Nephron (organoid): ENCODE measurements around the gene ARHGEF7.

Experiments
- H3K27ac Mint-ChIP-seq, 3 experiments: 2 replicates each; pipeline ENCODE4 v1.8.0; 2020; ENCODE audit warnings: mixed read lengths in 3 of 3, mild to moderate bottlenecking in 2 of 3, moderate library complexity in 1 of 3
- H3K27me3 Mint-ChIP-seq: 2 replicates; pipeline ENCODE4 v1.8.0; 2021; ENCODE audit warnings: low read depth, mild to moderate bottlenecking, moderate library complexity, mixed read lengths
- H3K36me3 Mint-ChIP-seq: 2 replicates; pipeline ENCODE4 v1.8.0; 2020; ENCODE audit warnings: low read depth, mixed read lengths
- H3K4me1 Mint-ChIP-seq: 2 replicates; pipeline ENCODE4 v1.8.0; 2020; ENCODE audit warnings: mixed read lengths
- H3K4me3 Mint-ChIP-seq, 3 experiments: 2 replicates each; pipeline ENCODE4 v1.8.0; 2020; ENCODE audit warnings: mild to moderate bottlenecking in 3 of 3, mixed read lengths in 3 of 3, moderate library complexity in 2 of 3
- H3K9me3 Mint-ChIP-seq: 2 replicates; pipeline ENCODE4 v1.8.0; 2020; ENCODE audit warnings: mixed read lengths
- CTCF ChIP-seq, 3 experiments: fragments of 200-600 bp; sonication (generic); IDR thresholded peaks; one replicate each; pipeline ENCODE4 v1.5.0; 2021; ENCODE audit warnings: antibody characterized with exemption in 3 of 3; ENCODE audit not compliant: unreplicated experiment in 3 of 3

ARHGEF7 gene

GRCh38 chr13:111312944-111313590, 198.0 kb downstream of the ARHGEF7 start:
- no peaks in the 10 kb centered on the region for H3K4me1 Mint-ChIP-seq

GRCh38 chr13:111313911-111314425, 198.9 kb downstream of the ARHGEF7 start:
- peaks cover 34% of the 10 kb centered on the region for H3K9me3 Mint-ChIP-seq
- no peak overlapping the region for H3K4me3 Mint-ChIP-seq
- H3K4me1 Mint-ChIP-seq = no peaks in the 10 kb centered on the region
- H3K27me3 Mint-ChIP-seq = no peaks in the 10 kb centered on the region
- H3K36me3 Mint-ChIP-seq = peaks cover 60% of the 10 kb centered on the region
- H3K27ac Mint-ChIP-seq = no peak overlapping the region
- no peak for TF ChIP-seq CTCF (IDR thresholded peaks at IDR 0.05; ENCODE audit: unreplicated experiment in 3 of 3)

More at GRCh38 chr13:111312944-111313590, 198.0 kb downstream of the ARHGEF7 start:
- Mint-ChIP-seq H3K27ac (no peak overlapping the region), H3K9me3 (peaks cover 34% of the 10 kb centered on the region), H3K4me3 (no peak overlapping the region), H3K27me3 (no peaks in the 10 kb centered on the region), H3K36me3 (peaks cover 69% of the 10 kb centered on the region)
- no peak for TF ChIP-seq CTCF (IDR thresholded peaks at IDR 0.05; ENCODE audit: unreplicated experiment in 3 of 3)

- no peak for TF ChIP-seq CTCF (IDR thresholded peaks at IDR 0.05; ENCODE audit: unreplicated experiment in 3 of 3)
- Mint-ChIP-seq H3K9me3 (peaks cover 25% of the 10 kb centered on the region), H3K27ac (no peak overlapping the region), H3K27me3 (no peaks in the 10 kb centered on the region), H3K4me1 (no peaks in the 10 kb centered on the region), H3K36me3 (peaks cover 51% of the 10 kb centered on the region), H3K4me3 (no peak overlapping the region)
Observed at GRCh38 chr13:111314852-111315251, 199.7 kb downstream of the ARHGEF7 start.

- Mint-ChIP-seq H3K4me1 (no peaks in the 10 kb centered on the region), H3K36me3 (peaks cover 45% of the 10 kb centered on the region), H3K27ac (no peak overlapping the region), H3K9me3 (peaks cover 19% of the 10 kb centered on the region), H3K4me3 (no peak overlapping the region), H3K27me3 (no peaks in the 10 kb centered on the region)
- TF ChIP-seq CTCF (IDR thresholded peaks at IDR 0.05; ENCODE audit: unreplicated experiment in 3 of 3) = no peak
Observed at GRCh38 chr13:111315347-111315995, 200.4 kb downstream of the ARHGEF7 start.

GRCh38 chr13:111316161-111316730, 201.1 kb downstream of the ARHGEF7 start:
- Mint-ChIP-seq H3K4me1 (no peaks in the 10 kb centered on the region), H3K27me3 (no peaks in the 10 kb centered on the region), H3K36me3 (peaks cover 37% of the 10 kb centered on the region), H3K9me3 (peaks cover 11% of the 10 kb centered on the region), H3K4me3 (no peak overlapping the region), H3K27ac (no peak overlapping the region)
- TF ChIP-seq CTCF (IDR thresholded peaks at IDR 0.05; ENCODE audit: unreplicated experiment in 3 of 3) = no peak
